K562 (cell line): Measurements from ENCODE around the gene SLC16A5. TPM values are rescaled to one million over a fixed set of nuclear protein-coding genes. Genes with fewer than 3 reads are reported as not detected.

Experiments
- BACH1 ChIP-seq: fragments of 200-800 bp; sonication (Bioruptor generic); IDR thresholded peaks from 2 replicates; pipeline ENCODE4 v1.6.1; 2016; ENCODE audit warnings: missing genetic modification characterization, missing compliant biosample characterization
- CREBBP ChIP-seq: IDR thresholded peaks from one replicate; pipeline ENCODE4 v1.6.1; 2012; ENCODE audit warnings: low read depth, mild to moderate bottlenecking, control low read depth, inconsistent platforms, low read length
- HDGF ChIP-seq: fragments of 450-650 bp; IDR thresholded peaks from 2 replicates; pipeline ENCODE4 v1.6.1; 2016
- JUN ChIP-seq, 2 experiments: sonication (generic) in 1 of 2; formaldehyde crosslinking in 1 of 2; IDR thresholded peaks; 2 replicates each; pipeline versions ENCODE4 v1.6.1 to v1.8.0; 2012 to 2022; ENCODE audit warnings: borderline replicate concordance in 2 of 2, mild to moderate bottlenecking in 2 of 2, improper control_type of control experiment in 1 of 2, low read depth in 1 of 2, low read length in 1 of 2, missing genetic modification reagents in 1 of 2
- KAT7 ChIP-seq: sonication (generic); formaldehyde crosslinking; IDR thresholded peaks from 2 replicates; pipeline ENCODE4 v1.8.0; 2022; ENCODE audit warnings: missing genetic modification reagents, mild to moderate bottlenecking, borderline replicate concordance
- RBM14 ChIP-seq: fragments of 200-400 bp; formaldehyde crosslinking; IDR thresholded peaks from 2 replicates; pipeline ENCODE4 v1.6.1; 2018; ENCODE audit warnings: low read depth, mild to moderate bottlenecking, low read length, moderate library complexity, borderline replicate concordance; ENCODE audit not compliant: insufficient read depth
- RCOR1 ChIP-seq, 2 experiments: IDR thresholded peaks; 2 replicates each; pipeline ENCODE4 v1.6.1; 2012; ENCODE audit warnings: low read depth in 2 of 2, low read length in 2 of 2, borderline replicate concordance in 1 of 2, improper control_type of control experiment in 1 of 2
- SMAD1 ChIP-seq: fragments of 150-350 bp; IDR thresholded peaks from 2 replicates; pipeline ENCODE4 v1.6.1; 2014; ENCODE audit warnings: low read length, low read depth; ENCODE audit not compliant: partially characterized antibody
- TRIM24 ChIP-seq, 2 experiments: fragments of 450-650 bp; IDR thresholded peaks; 2 replicates each; pipeline ENCODE4 v1.6.1; 2016
- ZNF165 ChIP-seq: fragments of 250-450 bp; sonication (Bioruptor Pico); IDR thresholded peaks from 2 replicates; pipeline ENCODE4 v1.4.0; 2020; ENCODE audit warnings: borderline replicate concordance
- ZNF175 ChIP-seq: fragments of 200-800 bp; sonication (Bioruptor generic); IDR thresholded peaks from 2 replicates; pipeline ENCODE4 v1.6.1; 2016; ENCODE audit warnings: low read depth, mild to moderate bottlenecking, missing genetic modification characterization, missing compliant biosample characterization
- ZNF354B ChIP-seq: fragments of 250-450 bp; sonication (Bioruptor Pico); IDR thresholded peaks from 2 replicates; pipeline ENCODE4 v1.4.0; 2020
- polyA plus RNA-seq, 8 experiments: library from polyadenylated mRNA; depleted of rRNA in 4 of 8; stranded (reverse) in 5 of 8; unstranded in 3 of 8; fragments of >200 nt; fragmentation: Nextera tagmentation in 2 of 8; fragmentation: Illumina TruSeq in 1 of 8; extraction: Ambion mirVana in 2 of 8; extraction: Trizol in 1 of 8; gene quantifications; 2 replicates each; pipeline versions ENCODE4 v1.2.1 to v1.2.3, GENCODE V29; 2011 to 2014; ENCODE audit warnings: inconsistent platforms in 1 of 8, missing spikeins in 1 of 8
- total RNA-seq, 7 experiments: library from RNA; depleted of rRNA in 6 of 7; stranded (reverse); fragments of >200 nt in 6 of 7; fragmentation: Illumina TruSeq in 2 of 7; extraction: Trizol in 2 of 7; gene quantifications; 2 replicates each; pipeline versions ENCODE4 v1.2.1 to v1.2.3, GENCODE V29; 2011 to 2021; ENCODE audit warnings: low replicate concordance in 1 of 7
- TF ChIP-seq, protein P1 (sequence below): fragments of 250-450 bp; sonication (Bioruptor Pico); IDR thresholded peaks from 2 replicates; pipeline ENCODE4 v1.4.0; 2020; ENCODE audit warnings: mild to moderate bottlenecking, moderate library complexity, borderline replicate concordance
- TF ChIP-seq, protein P2 (sequence below): fragments of 450-650 bp; IDR thresholded peaks from 2 replicates; pipeline ENCODE4 v1.6.1; 2016; ENCODE audit warnings: antibody characterized with exemption
- TF ChIP-seq, protein P3 (sequence below): fragments of 450-650 bp; IDR thresholded peaks from 2 replicates; pipeline ENCODE4 v1.6.1; 2016
- TF ChIP-seq, protein P4 (sequence below): sonication (generic); formaldehyde crosslinking; IDR thresholded peaks from 2 replicates; pipeline ENCODE4 v1.8.1; 2023; ENCODE audit warnings: mild to moderate bottlenecking, missing genetic modification reagents
- TF ChIP-seq, protein P5 (sequence below): fragments of 450-650 bp; formaldehyde crosslinking; IDR thresholded peaks from 2 replicates; pipeline ENCODE4 v1.4.0; 2022; ENCODE audit warnings: missing genetic modification characterization

Gene SLC16A5
- total and polyA plus RNA-seq, 9 of the 15 experiments (the other 6 are each of a cell fraction or from before 2014, with no cell fraction given) = 0.06 to 2.6 (median 0.91) TPM

DNA sequence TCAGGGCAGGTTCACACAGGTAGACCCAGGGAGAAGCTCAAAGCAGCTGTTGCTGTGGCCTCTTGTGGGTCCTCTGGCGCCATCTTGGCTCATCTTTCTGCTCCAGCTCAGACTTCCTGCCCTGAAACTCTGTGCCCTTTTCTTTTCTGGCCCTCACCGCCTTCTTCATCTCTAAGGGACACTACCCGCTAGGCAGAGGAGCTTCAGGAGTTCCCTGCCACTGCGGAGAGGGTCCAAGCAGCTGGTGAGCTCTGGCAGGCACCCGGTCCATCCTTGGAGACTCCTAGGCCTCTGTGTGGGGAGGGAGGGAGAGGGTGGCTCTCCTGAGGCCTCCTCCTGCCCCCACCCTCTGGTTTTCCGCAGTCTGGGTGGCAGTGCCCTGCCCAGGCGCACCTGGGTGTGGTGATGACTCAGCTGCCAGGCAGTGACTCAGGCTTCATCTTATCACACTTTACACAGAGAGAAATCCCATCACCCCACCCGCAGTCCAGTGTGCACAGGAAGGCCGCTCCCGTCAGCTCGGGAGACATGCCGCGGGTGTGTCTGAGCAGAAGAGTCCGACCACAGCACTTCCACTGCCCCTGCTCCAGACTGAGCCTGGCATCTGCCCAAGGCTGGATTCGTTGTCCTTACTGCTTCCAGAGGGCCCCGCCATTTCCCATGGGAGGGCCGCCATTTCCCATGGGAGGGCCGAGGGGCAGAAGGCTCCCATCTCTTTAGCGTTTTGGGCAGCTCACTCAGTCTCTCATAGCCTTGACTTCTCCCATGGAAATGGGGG is 36.5 kb downstream of the SLC16A5 start (continued):
- TF ChIP-seq, protein P1, sequence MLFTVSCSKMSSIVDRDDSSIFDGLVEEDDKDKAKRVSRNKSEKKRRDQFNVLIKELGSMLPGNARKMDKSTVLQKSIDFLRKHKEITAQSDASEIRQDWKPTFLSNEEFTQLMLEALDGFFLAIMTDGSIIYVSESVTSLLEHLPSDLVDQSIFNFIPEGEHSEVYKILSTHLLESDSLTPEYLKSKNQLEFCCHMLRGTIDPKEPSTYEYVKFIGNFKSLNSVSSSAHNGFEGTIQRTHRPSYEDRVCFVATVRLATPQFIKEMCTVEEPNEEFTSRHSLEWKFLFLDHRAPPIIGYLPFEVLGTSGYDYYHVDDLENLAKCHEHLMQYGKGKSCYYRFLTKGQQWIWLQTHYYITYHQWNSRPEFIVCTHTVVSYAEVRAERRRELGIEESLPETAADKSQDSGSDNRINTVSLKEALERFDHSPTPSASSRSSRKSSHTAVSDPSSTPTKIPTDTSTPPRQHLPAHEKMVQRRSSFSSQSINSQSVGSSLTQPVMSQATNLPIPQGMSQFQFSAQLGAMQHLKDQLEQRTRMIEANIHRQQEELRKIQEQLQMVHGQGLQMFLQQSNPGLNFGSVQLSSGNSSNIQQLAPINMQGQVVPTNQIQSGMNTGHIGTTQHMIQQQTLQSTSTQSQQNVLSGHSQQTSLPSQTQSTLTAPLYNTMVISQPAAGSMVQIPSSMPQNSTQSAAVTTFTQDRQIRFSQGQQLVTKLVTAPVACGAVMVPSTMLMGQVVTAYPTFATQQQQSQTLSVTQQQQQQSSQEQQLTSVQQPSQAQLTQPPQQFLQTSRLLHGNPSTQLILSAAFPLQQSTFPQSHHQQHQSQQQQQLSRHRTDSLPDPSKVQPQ (CRISPR knock-in tag) = no peak
- TF ChIP-seq ZNF354B (CRISPR knock-in tag) (no peak), ZNF165 (CRISPR knock-in tag) (0 out of 2 replicates have a peak, but pooled peaks have one; percentile 26), SMAD1 (peak; percentile 61), TRIM24 (IDR thresholded peaks at IDR 0.05) (peak in 1 of 2 experiments; percentile 80; a peak in 2 of 4 replicates), KAT7 (peak; percentile 22; the same call in 1 of the 2 replicates), ZNF175 (CRISPR knock-in tag) (peak; percentile 88), BACH1 (peak; percentile 65; the same call in 1 of the 2 replicates), RCOR1 (IDR thresholded peaks at IDR 0.05; ENCODE audit: borderline replicate concordance in 1 of 2, low read depth in 2 of 2, low read length in 2 of 2) (peak in 1 of 2 experiments; percentile 91; a peak in 2 of 4 replicates), JUN (IDR thresholded peaks at IDR 0.05; ENCODE audit: borderline replicate concordance, low read depth, low read length) (peak; percentile 98), JUN (CRISPR knock-in tag; IDR thresholded peaks at IDR 0.05; ENCODE audit: borderline replicate concordance) (no peak), CREBBP (no peak), HDGF (peak; percentile 23; the same call in 1 of the 2 replicates), RBM14 (no peak)
- TF ChIP-seq, protein P2, sequence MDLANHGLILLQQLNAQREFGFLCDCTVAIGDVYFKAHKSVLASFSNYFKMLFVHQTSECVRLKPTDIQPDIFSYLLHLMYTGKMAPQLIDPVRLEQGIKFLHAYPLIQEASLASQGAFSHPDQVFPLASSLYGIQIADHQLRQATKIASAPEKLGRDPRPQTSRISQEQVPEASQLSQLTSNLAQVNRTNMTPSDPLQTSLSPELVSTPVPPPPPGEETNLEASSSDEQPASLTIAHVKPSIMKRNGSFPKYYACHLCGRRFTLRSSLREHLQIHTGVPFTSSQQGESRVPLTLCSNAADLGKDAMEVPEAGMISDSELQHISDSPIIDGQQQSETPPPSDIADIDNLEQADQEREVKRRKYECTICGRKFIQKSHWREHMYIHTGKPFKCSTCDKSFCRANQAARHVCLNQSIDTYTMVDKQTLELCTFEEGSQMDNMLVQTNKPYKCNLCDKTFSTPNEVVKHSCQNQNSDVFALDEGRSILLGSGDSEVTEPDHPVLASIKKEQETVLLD = peak; percentile 85
- TF ChIP-seq, protein P3, sequence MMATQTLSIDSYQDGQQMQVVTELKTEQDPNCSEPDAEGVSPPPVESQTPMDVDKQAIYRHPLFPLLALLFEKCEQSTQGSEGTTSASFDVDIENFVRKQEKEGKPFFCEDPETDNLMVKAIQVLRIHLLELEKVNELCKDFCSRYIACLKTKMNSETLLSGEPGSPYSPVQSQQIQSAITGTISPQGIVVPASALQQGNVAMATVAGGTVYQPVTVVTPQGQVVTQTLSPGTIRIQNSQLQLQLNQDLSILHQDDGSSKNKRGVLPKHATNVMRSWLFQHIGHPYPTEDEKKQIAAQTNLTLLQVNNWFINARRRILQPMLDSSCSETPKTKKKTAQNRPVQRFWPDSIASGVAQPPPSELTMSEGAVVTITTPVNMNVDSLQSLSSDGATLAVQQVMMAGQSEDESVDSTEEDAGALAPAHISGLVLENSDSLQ = peak; percentile 53
- TF ChIP-seq, protein P4, sequence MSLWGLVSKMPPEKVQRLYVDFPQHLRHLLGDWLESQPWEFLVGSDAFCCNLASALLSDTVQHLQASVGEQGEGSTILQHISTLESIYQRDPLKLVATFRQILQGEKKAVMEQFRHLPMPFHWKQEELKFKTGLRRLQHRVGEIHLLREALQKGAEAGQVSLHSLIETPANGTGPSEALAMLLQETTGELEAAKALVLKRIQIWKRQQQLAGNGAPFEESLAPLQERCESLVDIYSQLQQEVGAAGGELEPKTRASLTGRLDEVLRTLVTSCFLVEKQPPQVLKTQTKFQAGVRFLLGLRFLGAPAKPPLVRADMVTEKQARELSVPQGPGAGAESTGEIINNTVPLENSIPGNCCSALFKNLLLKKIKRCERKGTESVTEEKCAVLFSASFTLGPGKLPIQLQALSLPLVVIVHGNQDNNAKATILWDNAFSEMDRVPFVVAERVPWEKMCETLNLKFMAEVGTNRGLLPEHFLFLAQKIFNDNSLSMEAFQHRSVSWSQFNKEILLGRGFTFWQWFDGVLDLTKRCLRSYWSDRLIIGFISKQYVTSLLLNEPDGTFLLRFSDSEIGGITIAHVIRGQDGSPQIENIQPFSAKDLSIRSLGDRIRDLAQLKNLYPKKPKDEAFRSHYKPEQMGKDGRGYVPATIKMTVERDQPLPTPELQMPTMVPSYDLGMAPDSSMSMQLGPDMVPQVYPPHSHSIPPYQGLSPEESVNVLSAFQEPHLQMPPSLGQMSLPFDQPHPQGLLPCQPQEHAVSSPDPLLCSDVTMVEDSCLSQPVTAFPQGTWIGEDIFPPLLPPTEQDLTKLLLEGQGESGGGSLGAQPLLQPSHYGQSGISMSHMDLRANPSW (CRISPR knock-in tag) = no peak
- TF ChIP-seq, protein P5, sequence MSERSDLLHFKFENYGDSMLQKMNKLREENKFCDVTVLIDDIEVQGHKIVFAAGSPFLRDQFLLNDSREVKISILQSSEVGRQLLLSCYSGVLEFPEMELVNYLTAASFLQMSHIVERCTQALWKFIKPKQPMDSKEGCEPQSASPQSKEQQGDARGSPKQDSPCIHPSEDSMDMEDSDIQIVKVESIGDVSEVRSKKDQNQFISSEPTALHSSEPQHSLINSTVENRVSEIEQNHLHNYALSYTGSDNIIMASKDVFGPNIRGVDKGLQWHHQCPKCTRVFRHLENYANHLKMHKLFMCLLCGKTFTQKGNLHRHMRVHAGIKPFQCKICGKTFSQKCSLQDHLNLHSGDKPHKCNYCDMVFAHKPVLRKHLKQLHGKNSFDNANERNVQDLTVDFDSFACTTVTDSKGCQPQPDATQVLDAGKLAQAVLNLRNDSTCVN (CRISPR knock-in tag) = 0 out of 2 replicates have a peak, but pooled peaks have one; percentile 4
